Subcutaneous adipose tissue (tissue), 4 donors: ENCODE results near the gene GABRA5. TPM values are rescaled to one million over a fixed set of nuclear protein-coding genes. Genes with fewer than 3 reads are reported as not detected.

Source experiments
- total RNA-seq, 4 donors: library from RNA; depleted of rRNA; stranded (reverse); fragments of >200 nt; gene quantifications; one replicate each; pipeline ENCODE4 v1.1.0, GENCODE V29; 2016
- TF ChIP-seq, protein P1 (sequence below): fragments of 450-650 bp; IDR thresholded peaks from one replicate; pipeline ENCODE4 v1.5.1; 2016; ENCODE audit warnings: low read depth, mild to moderate bottlenecking, control low read depth, antibody characterized with exemption, moderate library complexity

Gene GABRA5
- not detected for total RNA-seq

DNA sequence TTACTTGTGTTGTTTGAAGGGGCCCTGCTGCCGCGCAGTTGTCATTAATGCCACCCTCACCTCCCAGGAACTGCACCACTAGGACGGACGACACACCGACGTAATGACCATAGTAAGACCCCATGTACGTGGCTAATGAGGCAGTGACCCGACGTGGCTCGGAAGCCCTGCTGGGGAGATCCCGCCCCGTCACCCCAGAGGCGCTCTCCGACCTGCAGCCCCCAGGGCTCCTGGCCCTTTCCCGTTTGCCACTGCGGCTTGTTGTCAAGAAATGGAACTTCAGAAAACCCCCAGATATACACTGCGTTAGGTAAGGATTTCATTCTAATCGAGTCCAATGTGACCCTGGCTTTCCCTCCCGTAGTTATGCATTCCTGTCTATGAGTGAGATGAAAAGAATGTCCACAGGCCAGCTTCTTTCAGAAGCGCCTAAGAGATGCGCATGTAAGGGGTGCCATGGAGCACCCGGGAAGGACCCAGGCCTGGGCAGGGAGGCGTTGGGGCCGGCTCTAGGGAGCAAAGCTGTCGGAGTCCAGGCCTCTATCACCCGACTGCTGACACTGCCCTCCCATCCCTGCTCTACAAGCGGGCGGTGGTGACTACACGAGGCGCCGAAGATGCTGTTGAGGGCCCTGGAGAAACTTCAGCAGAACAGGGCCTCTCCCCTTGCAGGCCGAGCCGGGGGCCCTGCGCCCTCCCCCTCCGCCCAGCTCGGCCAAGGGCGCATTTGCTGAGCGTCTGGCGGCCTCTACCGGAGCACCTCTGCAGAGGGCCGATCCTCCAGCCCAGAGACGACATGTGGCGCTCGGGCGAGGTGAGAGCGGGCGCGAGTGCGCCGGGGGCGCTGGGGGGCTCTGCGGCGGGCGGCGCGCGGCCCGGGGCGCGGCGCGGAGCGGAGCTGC, at the start of gene GABRA5:
TSS of gene GABRA5 (plus strand) at position 765 of the 902 bp plus-strand sequence. CDS start 2,187 bp downstream, outside the sequence.
- TF ChIP-seq, protein P1, sequence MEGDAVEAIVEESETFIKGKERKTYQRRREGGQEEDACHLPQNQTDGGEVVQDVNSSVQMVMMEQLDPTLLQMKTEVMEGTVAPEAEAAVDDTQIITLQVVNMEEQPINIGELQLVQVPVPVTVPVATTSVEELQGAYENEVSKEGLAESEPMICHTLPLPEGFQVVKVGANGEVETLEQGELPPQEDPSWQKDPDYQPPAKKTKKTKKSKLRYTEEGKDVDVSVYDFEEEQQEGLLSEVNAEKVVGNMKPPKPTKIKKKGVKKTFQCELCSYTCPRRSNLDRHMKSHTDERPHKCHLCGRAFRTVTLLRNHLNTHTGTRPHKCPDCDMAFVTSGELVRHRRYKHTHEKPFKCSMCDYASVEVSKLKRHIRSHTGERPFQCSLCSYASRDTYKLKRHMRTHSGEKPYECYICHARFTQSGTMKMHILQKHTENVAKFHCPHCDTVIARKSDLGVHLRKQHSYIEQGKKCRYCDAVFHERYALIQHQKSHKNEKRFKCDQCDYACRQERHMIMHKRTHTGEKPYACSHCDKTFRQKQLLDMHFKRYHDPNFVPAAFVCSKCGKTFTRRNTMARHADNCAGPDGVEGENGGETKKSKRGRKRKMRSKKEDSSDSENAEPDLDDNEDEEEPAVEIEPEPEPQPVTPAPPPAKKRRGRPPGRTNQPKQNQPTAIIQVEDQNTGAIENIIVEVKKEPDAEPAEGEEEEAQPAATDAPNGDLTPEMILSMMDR, result no peak

DNA sequence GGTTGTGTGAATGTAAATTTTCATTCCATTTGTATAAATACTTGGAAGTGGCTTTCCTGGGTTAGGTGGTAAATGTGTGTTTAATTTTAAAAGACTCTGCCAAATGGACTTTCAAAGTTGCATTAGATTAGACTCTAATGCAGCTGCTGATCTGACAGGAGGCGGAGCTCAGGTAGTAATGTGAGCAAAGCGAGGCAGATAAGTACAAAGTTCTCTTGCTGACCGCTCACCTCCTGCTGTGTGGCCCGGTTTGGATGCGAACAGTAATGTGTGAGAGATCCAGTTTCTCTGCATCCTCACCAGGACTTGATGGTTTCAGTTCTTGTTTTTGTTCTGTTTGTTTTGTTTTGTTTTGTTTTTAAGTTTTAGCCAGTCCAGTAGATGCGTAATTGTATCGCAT, 34.9 kb upstream of the GABRA5 start:
- TF ChIP-seq, protein P1, result no peak

DNA sequence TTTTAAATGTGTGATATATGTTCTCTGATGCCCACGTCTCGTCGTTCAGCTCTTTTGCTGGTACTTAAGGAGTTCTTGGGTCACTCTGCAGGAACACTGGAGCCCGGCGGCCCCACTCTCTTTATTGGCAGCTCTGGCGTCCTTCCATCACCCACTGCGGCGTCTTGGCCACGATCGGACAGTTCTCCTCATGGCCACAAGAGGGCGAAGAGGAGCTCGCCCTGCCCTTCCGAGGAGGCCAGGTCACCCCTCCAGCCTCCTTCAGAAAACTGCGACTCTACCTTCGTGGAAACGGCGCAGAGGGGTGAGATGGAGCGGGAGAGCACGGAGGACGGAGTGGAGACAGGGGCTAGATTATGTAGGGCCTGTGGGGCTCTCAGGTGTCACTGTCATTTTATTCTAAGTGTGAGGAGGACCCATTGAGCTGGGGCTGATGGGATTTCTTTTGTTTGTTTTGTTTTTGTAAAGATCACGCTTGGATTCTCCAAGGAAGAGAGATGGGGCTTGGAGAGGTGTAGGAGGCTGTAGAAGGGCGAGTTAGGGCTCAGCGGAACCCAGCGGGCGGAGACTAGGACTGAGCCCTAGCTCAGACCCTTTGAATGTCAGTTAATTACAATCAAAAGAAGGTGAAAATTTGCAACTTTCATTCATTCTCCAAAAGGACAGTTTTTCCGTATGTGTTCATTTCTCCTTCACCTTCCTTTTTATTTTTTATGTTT, 28.0 kb upstream of the GABRA5 start:
- TF ChIP-seq, protein P1, result no peak

DNA sequence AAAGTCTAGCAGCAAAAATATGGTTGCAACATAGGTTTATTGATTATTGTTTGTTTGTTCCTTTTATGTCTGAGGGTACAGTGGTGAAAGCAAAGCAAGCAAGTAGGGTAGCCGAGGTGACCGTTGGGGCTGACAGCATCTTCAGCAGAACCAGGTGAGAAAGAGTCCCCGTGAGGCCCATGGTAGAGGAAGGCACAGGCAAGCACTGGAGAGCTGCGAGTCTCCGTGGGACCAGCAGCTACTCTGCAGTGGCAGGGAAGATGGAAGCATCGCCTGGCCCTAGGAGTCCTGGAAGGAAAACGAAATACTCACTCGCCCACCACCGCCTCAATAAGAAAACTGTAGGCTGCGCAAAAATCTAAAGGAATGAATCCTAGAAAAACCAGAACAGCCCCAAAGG, 25.3 kb upstream of the GABRA5 start:
- TF ChIP-seq, protein P1, result no peak

DNA sequence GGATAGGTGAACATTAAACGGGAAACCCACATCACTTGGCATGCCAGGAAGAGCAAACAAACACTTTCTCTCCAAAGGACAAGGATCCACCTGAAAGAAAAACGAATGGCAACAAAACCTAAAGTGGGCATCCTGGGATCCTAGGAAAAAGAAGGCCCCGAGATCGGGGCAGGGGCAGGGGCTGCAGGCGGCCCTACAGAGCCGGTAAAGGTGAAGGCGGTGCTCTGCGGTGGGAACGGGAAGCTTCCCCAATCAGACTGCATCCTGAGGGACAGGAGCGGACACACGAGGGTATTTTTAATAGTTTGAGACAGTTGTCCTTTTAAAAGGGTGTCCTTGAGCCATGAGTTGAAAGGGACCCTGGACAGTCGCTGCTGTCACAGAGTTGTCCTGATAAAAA, 24.9 kb upstream of the GABRA5 start:
- TF ChIP-seq, protein P1, result no peak

DNA sequence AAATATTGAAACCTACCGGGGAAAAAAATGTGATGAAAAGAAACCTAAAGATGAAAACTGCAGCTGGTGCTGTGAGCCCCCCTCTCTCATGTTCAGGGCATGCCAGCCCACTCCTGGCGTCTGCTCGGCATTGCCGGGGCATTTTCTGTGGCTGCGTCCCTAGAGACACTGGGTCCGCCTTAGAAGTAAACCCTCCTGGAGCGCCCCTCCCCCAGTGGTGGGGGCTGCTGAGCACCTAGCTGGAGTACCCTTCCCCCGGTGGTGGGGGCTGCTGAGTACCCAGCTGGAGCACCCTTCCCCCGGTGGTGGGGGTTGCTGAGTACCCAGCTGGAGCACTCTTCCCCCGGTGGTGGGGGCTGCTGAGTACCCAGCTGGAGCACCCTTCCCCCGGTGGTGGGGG, 24.5 kb upstream of the GABRA5 start:
- TF ChIP-seq, protein P1, result no peak

DNA sequence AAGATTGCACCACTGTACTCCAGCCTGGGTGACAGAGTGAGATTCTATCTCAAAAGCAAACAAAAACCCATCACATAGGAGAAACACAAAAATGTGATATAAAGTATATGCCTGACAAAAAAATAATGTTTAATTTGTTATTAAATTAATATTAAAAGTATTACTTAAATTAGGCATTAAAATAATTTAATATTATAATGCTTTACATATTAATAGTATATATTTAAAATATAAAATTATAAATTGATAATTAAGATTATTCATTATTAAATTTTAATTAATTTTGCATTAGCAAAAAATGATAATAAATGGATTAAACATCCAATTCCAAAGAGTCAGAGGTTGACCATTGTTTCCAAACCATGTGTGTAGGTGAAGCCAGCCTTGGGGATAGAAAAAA, 22.0 kb upstream of the GABRA5 start:
- TF ChIP-seq, protein P1, result no peak
